Thoracic aorta (tissue), 2 donors: ENCODE measurements around the gene TSPAN12. TPM values are rescaled to one million over a fixed set of nuclear protein-coding genes. Genes with fewer than 3 reads are reported as not detected.

Experiments
- ATAC-seq: fragments of 150-250 bp; one replicate; pipeline ENCODE4 v1.8.0; 2017; ENCODE audit warnings: low read depth; ENCODE audit not compliant: insufficient number of reproducible peaks, low FRiP score
- DNase-seq: peaks from one replicate; pipeline ENCODE4 v3.0.0-alpha.2; 2020; ENCODE audit warnings: low spot score
- H3K27ac ChIP-seq, 2 donors: fragments of 200-600 bp; sonication (generic); 1 replicate in 1 of 2; 2 replicates in 1 of 2; pipeline ENCODE4 v1.5.1; 2016; ENCODE audit warnings: mild to moderate bottlenecking in 2 of 2, moderate library complexity in 2 of 2
- H3K27me3 ChIP-seq: fragments of 200-600 bp; sonication (generic); replicated peaks from 2 replicates; pipeline ENCODE4 v1.6.0; 2016; ENCODE audit warnings: mild to moderate bottlenecking; ENCODE audit not compliant: insufficient read depth
- H3K36me3 ChIP-seq: fragments of 200-600 bp; sonication (generic); one replicate; pipeline ENCODE4 v1.5.1; 2016
- H3K4me1 ChIP-seq, 2 donors: fragments of 200-600 bp; sonication (generic); 1 replicate in 1 of 2; 2 replicates in 1 of 2; pipeline versions ENCODE4 v1.5.1 to v1.6.0; 2016; ENCODE audit warnings: low read depth in 2 of 2, mild to moderate bottlenecking in 1 of 2; ENCODE audit not compliant: control insufficient read depth in 1 of 2
- H3K4me3 ChIP-seq: fragments of 200-600 bp; sonication (generic); 2 replicates; pipeline ENCODE4 v1.5.1; 2016; ENCODE audit warnings: mild to moderate bottlenecking
- H3K9me3 ChIP-seq: fragments of 200-600 bp; sonication (generic); 2 replicates; pipeline ENCODE4 v1.5.1; 2016
- total RNA-seq, 2 donors: library from RNA; depleted of rRNA; stranded (reverse); fragments of >200 nt; gene quantifications; one replicate each; pipeline versions ENCODE4 v1.1.0 to v1.2.3, GENCODE V29; 2016
- TF ChIP-seq, protein P1 (sequence below): fragments of 200-600 bp; sonication (generic); IDR thresholded peaks from one replicate; pipeline ENCODE4 v1.5.1; 2019; ENCODE audit warnings: antibody characterized with exemption

The TSPAN12 gene
- total RNA-seq, 2 donors from 2014 or later, result 10.8 to 12.6 TPM

DNA sequence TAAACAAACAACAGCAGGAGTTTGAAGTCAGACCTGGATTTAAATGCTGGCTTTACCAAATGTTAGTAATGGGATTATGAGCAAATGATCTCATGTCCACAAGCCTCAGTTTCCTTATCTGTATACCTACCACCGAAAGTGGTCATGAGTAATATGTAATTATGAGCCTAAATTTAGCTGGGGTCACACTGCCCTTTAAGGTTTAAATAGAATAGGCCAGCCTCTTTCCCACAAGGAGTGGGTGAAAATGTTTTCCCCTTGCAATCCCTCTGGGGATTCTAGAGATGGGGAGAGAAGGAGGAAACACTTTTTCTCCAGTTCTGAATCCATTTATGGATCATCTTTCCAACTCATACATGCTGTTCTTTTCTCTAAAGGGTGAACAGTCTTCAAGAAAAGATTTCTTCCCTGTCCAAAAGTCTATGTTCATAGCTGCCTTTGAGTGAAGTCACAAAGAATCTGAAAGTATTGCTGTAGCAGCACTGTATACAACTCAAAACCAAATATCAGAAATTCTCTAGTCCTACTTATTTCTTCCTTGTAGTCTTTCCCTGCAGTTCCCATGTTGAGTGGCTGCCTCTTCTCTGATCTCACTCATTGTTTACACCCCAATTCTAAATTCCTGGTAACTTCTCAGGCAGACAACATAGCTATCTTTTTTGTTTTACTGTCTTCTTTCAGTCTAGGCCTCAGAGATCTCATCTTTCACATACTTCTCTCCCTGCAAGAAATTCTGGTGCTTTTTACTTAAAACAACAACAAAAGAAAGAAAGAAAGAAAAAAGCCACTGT lies 7.4 kb upstream of the TSPAN12 start:
- Histone ChIP-seq H3K27ac (no peak overlapping the region), H3K4me3 (no peak overlapping the region), H3K4me1 (peaks cover 3 to 12% of the 10 kb centered on the region in 2 donors), H3K36me3 (no peaks in the 10 kb centered on the region), H3K9me3 (no peaks in the 10 kb centered on the region), H3K27me3 (no peaks in the 10 kb centered on the region)
- TF ChIP-seq, protein P1, sequence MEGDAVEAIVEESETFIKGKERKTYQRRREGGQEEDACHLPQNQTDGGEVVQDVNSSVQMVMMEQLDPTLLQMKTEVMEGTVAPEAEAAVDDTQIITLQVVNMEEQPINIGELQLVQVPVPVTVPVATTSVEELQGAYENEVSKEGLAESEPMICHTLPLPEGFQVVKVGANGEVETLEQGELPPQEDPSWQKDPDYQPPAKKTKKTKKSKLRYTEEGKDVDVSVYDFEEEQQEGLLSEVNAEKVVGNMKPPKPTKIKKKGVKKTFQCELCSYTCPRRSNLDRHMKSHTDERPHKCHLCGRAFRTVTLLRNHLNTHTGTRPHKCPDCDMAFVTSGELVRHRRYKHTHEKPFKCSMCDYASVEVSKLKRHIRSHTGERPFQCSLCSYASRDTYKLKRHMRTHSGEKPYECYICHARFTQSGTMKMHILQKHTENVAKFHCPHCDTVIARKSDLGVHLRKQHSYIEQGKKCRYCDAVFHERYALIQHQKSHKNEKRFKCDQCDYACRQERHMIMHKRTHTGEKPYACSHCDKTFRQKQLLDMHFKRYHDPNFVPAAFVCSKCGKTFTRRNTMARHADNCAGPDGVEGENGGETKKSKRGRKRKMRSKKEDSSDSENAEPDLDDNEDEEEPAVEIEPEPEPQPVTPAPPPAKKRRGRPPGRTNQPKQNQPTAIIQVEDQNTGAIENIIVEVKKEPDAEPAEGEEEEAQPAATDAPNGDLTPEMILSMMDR, result no peak
- ATAC-seq (no peak), DNase-seq (no peak)

DNA sequence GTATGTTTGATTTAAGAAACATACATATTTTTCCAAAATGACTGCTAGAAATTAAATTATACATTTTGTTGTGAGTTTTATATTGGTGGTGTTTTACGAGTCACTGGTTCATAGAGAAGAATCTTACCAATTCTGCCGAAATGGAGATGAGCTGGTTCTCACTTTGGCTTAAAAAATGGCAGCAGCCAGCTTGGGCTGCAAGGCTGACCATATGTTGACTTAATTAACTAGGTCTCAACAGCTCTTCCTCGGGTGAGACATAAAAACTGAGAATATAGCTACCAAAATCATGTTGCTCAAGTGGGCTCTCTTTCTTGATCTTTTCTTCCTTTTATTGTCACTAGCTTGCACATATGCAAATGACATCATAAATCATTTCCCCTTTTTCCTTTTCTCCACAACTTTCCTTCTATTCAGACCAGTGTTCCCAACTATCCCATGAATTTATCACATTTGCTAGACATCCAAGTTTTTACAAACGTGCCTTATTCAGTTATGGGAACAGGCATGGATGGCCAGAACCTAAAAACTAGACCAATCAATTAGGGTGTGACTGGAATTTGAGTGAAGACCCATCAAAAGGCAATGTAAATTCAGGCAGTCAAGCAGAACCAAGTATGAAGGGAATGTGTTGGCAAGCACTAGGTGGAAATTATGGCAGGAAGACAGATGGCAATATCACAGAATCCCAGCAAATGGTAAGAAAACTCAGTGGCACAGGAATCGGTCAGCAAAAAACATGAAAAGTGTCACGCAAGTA lies 6.4 kb upstream of the TSPAN12 start:
- no peak for ATAC-seq
- Histone ChIP-seq H3K36me3 (no peaks in the 10 kb centered on the region), H3K9me3 (no peaks in the 10 kb centered on the region), H3K4me3 (no peak overlapping the region), H3K4me1 (peaks cover 3 to 12% of the 10 kb centered on the region in 2 donors), H3K27me3 (no peaks in the 10 kb centered on the region), H3K27ac (no peak overlapping the region)
- TF ChIP-seq, protein P1, result no peak
- no peak for DNase-seq

DNA sequence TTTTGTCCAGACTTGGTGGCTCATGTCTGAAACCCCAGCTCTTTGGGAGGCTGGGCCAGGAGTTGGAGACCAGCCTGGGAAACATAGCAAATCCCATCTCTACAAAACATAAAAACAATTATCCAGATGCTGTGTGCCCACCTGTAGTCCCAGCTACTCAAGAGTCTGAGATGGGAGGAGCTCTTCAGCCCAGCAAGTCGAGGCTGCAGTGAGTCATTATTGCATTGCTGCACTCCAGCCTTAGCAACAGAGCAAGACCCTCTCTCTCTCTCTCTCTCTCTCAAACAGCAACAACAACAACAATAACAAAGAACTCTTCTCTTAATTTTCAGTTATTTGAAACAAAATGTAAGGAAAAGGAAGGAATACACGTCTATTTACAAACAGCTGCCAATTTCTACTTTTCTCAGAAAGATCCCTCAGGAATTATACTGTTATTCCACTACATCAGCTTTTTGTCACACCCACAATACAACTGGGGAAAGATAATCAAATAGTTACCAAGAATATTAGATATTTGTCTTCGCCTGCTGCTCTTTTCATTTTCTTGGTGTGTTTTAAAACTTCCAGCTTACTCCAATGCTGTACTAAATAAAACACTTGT lies 5.1 kb upstream of the TSPAN12 start:
- H3K9me3 ChIP-seq, result no peaks in the 10 kb centered on the region
- ATAC-seq, result no peak
- H3K36me3 ChIP-seq, result no peaks in the 10 kb centered on the region
- TF ChIP-seq, protein P1, result no peak
- no peak for DNase-seq
- H3K4me1 ChIP-seq, result peaks cover 3 to 17% of the 10 kb centered on the region in 2 donors
- no peak overlapping the region for H3K4me3 ChIP-seq
- H3K27ac ChIP-seq, result no peak overlapping the region
- H3K27me3 ChIP-seq, result no peaks in the 10 kb centered on the region

DNA sequence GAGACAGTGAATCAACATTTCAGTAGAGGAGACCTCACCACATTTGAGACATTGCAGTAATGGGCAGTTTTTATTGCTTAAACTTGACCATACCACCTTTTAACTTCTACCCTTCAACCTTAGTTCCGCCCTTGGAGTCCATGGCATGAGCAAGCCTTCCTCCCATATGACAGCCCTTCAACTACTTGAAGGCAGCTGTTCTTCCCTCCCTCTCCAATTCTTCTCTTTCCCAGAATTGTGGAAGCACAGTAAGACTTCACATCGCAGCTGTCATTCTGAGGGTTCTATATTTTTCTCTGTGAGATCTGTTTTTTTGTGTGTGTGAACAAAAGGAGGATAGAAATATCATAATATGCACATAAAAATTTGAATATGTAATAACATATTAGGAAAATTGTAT lies 2.2 kb upstream of the TSPAN12 start:
- Histone ChIP-seq H3K9me3 (no peaks in the 10 kb centered on the region), H3K36me3 (no peaks in the 10 kb centered on the region), H3K4me3 (no peak overlapping the region), H3K27ac (no peak overlapping the region), H3K4me1 (peaks cover 3 to 23% of the 10 kb centered on the region in 2 donors), H3K27me3 (no peaks in the 10 kb centered on the region)
- TF ChIP-seq, protein P1, result no peak
- DNase-seq (no peak), ATAC-seq (no peak)

DNA sequence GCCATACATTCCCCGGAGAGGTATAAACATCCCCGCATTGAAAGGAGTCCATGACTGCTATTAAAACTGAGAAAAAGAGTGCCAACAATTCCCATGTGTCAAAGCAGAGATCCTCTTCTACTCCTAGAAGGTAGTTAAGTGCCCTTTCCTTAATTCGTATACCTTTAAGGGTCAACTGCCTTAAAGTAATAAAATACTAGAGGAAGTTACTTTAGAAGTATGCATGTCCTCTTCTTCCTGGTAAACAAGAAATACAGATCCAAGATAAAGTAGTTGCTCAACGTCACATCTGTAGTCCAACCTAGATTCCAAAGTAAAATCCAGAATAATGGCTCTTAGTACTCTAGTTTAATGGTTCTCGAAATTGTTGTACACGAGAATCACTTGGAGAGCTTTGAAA lies 1.5 kb upstream of the TSPAN12 start:
- Histone ChIP-seq H3K36me3 (no peaks in the 10 kb centered on the region), H3K27ac (no peak overlapping the region), H3K4me3 (no peak overlapping the region), H3K4me1 (peaks cover 0 to 16% of the 10 kb centered on the region in 2 donors), H3K9me3 (no peaks in the 10 kb centered on the region), H3K27me3 (no peaks in the 10 kb centered on the region)
- TF ChIP-seq, protein P1, result no peak
- DNase-seq (no peak), ATAC-seq (no peak)
